DMS 273 (cell line): ENCODE results near the gene PTPRJ.
A peak's percentile ranks its signal among the peaks of the same experiment; 100 is the strongest.
"Not testable (repeated sequence)": the region's sequence is repeated elsewhere in the genome, so short reads cannot be mapped to it uniquely, and the experiment has no call there.

Experiments used
- DNase-seq: peaks from one replicate; lab custom pipeline; 2025; ENCODE audit not compliant: unreplicated experiment; lab: John Stamatoyannopoulos, UW

PTPRJ gene

GRCh38 chr11:47980088-47980906, at the start of gene PTPRJ:
Gene PTPRJ, plus strand, starts transcription at chr11:47980559. Its CDS starts 354 bp downstream, at chr11:47980913.
- peak; percentile 68 for DNase-seq

GRCh38 chr11:47932544-47932943, 47.8 kb upstream of the PTPRJ start:
- DNase-seq = no peak

- not testable (repeated sequence) for DNase-seq
These were observed 46.6 kb upstream of the PTPRJ start for GRCh38 chr11:47933797-47934196.

- no peak for DNase-seq
These were observed 41.4 kb upstream of the PTPRJ start for GRCh38 chr11:47938791-47939560.

- DNase-seq = no peak
These were observed 39.3 kb upstream of the PTPRJ start for GRCh38 chr11:47940904-47941649.

GRCh38 chr11:47941907-47942558, 38.3 kb upstream of the PTPRJ start:
- no peak for DNase-seq

GRCh38 chr11:47943721-47944586, 36.4 kb upstream of the PTPRJ start:
- peak; percentile 9 for DNase-seq

GRCh38 chr11:47944632-47945031, 35.7 kb upstream of the PTPRJ start:
- DNase-seq = no peak

GRCh38 chr11:47946682-47947559, 33.4 kb upstream of the PTPRJ start:
- peak; percentile 48 for DNase-seq

- no peak for DNase-seq
These were observed 32.2 kb upstream of the PTPRJ start for GRCh38 chr11:47948137-47948536.

- DNase-seq = not testable (repeated sequence)
These were observed 31.2 kb upstream of the PTPRJ start for GRCh38 chr11:47949001-47949675.

- DNase-seq = no peak
These were observed 30.0 kb upstream of the PTPRJ start for GRCh38 chr11:47950396-47950795.

- DNase-seq = not testable (repeated sequence)
These were observed 28.9 kb upstream of the PTPRJ start for GRCh38 chr11:47951504-47951903.

- no peak for DNase-seq
These were observed 25.2 kb upstream of the PTPRJ start for GRCh38 chr11:47955061-47955755.

GRCh38 chr11:47960015-47960414, 20.3 kb upstream of the PTPRJ start:
- DNase-seq = no peak

- DNase-seq = no peak
These were observed 19.0 kb upstream of the PTPRJ start for GRCh38 chr11:47961383-47961782.

- no peak for DNase-seq
These were observed 15.8 kb upstream of the PTPRJ start for GRCh38 chr11:47964546-47964945.
